Endothelial cell of umbilical vein (primary cell): Measurements from ENCODE around the gene PDSS1. TPM values are rescaled to one million over a fixed set of nuclear protein-coding genes. Genes with fewer than 3 reads are reported as not detected.

Experiments
- BruUV-seq: library from RNA; stranded (reverse); fragments of 400-500 nt; replicated peaks from 2 replicates; lab custom pipeline; 2021; lab: Mats Ljungman, UMichigan
- CTCF ChIA-PET: fragments of 300-600, 350-600 bp; sonication (Branson Sonifier 250); formaldehyde crosslinking; loops from one replicate; lab custom pipeline; 2021; ENCODE audit warnings: antibody characterized with exemption, inconsistent platforms; lab: Charles Lee
- POLR2A ChIA-PET: fragments of 300-600, 350-600 bp; sonication (Branson Sonifier 250); formaldehyde crosslinking; loops from one replicate; lab custom pipeline; 2021; ENCODE audit warnings: antibody characterized with exemption, inconsistent platforms; lab: Charles Lee
- DNase-seq: peaks from one replicate; pipeline ENCODE4 v3.0.0-alpha.2; 2011; ENCODE audit warnings: low read depth, low spot score
- FAIRE-seq: peaks from 2 replicates; lab custom pipeline; 2011; peaks lifted over from hg19 to GRCh38; lab: Jason Lieb, UNC
- H2AFZ ChIP-seq: 2 replicates; pipeline ENCODE4 v1.6.0; 2012; ENCODE audit warnings: low read depth, low read length, control low read depth, inconsistent platforms
- H3K27ac ChIP-seq: 2 replicates; pipeline ENCODE4 v1.5.1; 2011; ENCODE audit warnings: low read depth, mild to moderate bottlenecking, control low read depth, low read length, moderate library complexity; ENCODE audit not compliant: insufficient read depth
- H3K27me3 ChIP-seq, 2 experiments: 2 replicates each; pipeline versions ENCODE4 v1.6.0 to v1.6.1; 2011; ENCODE audit warnings: low read length in 2 of 2, mixed read lengths in 1 of 2; ENCODE audit not compliant: control insufficient read depth in 2 of 2, insufficient read depth in 2 of 2
- H3K36me3 ChIP-seq, 2 experiments: 2 replicates in 1 of 2; 3 replicates in 1 of 2; pipeline ENCODE4 v1.5.1; 2011; ENCODE audit warnings: low read length in 2 of 2, mild to moderate bottlenecking in 1 of 2, moderate library complexity in 1 of 2; ENCODE audit not compliant: control insufficient read depth in 2 of 2, insufficient read depth in 2 of 2; ENCODE audit errors: extremely low read depth in 1 of 2
- H3K4me1 ChIP-seq: 3 replicates; pipeline ENCODE4 v1.5.1; 2011; ENCODE audit warnings: mild to moderate bottlenecking, low read length; ENCODE audit not compliant: control insufficient read depth, insufficient read depth; ENCODE audit errors: extremely low read depth
- H3K4me2 ChIP-seq: 2 replicates; pipeline ENCODE4 v1.6.1; 2011; ENCODE audit warnings: low read length, control low read depth, mixed read lengths; ENCODE audit not compliant: insufficient read depth
- H3K4me3 ChIP-seq, 3 experiments: fragments of 200-600 bp in 1 of 3; sonication (generic), shearing (Covaris generic) in 1 of 3; replicated peaks in 1 of 3; 2 replicates each; pipeline ENCODE4 v1.5.1; 2011 to 2016; ENCODE audit warnings: control low read depth in 3 of 3, low read length in 3 of 3, mild to moderate bottlenecking in 2 of 3, inconsistent platforms in 1 of 3, low read depth in 1 of 3, moderate library complexity in 1 of 3; ENCODE audit not compliant: insufficient read depth in 1 of 3
- H3K79me2 ChIP-seq: 2 replicates; pipeline ENCODE4 v1.6.0; 2012; ENCODE audit warnings: low read length, inconsistent platforms; ENCODE audit not compliant: control insufficient read depth, insufficient read depth
- H3K9ac ChIP-seq: replicated peaks from 2 replicates; pipeline ENCODE3; 2011; ENCODE audit warnings: low read length, control low read depth; ENCODE audit not compliant: insufficient read depth; ENCODE audit errors: extremely low read depth
- H3K9me1 ChIP-seq: replicated peaks from 3 replicates; pipeline ENCODE4 v1.6.0; 2011; ENCODE audit warnings: mild to moderate bottlenecking, low read length; ENCODE audit not compliant: control insufficient read depth, insufficient read depth; ENCODE audit errors: extremely low read depth
- H3K9me3 ChIP-seq: replicated peaks from 2 replicates; pipeline ENCODE4 v1.5.1; 2012; ENCODE audit warnings: low read length, inconsistent platforms; ENCODE audit not compliant: control insufficient read depth, insufficient read depth
- H4K20me1 ChIP-seq: replicated peaks from 2 replicates; pipeline ENCODE3; 2011; ENCODE audit warnings: mild to moderate bottlenecking, low read length; ENCODE audit not compliant: control insufficient read depth, insufficient read depth; ENCODE audit errors: extremely low read depth
- EZH2 ChIP-seq: IDR thresholded peaks from 2 replicates; pipeline ENCODE4 v1.6.1; 2012; ENCODE audit warnings: borderline replicate concordance, low read depth, mild to moderate bottlenecking, moderate library complexity, low read length, inconsistent platforms; ENCODE audit not compliant: severe bottlenecking
- FOS ChIP-seq: IDR thresholded peaks from 2 replicates; pipeline ENCODE4 v1.6.1; 2011; ENCODE audit warnings: mild to moderate bottlenecking, low read length, moderate library complexity, borderline replicate concordance; ENCODE audit not compliant: insufficient read depth
- GATA2 ChIP-seq: IDR thresholded peaks from 2 replicates; pipeline ENCODE4 v1.7.0; 2011; ENCODE audit warnings: low read depth, mild to moderate bottlenecking, moderate library complexity, mixed read lengths, low read length; ENCODE audit not compliant: insufficient read length, insufficient read depth
- JUN ChIP-seq: IDR thresholded peaks from 2 replicates; pipeline ENCODE4 v1.6.1; 2011; ENCODE audit warnings: borderline replicate concordance, low read depth; ENCODE audit not compliant: insufficient read length, insufficient read depth
- MYC ChIP-seq: IDR thresholded peaks from one replicate; pipeline ENCODE4 v1.6.1; 2011; ENCODE audit warnings: mild to moderate bottlenecking, low read depth, low read length
- POLR2A ChIP-seq: IDR thresholded peaks from 2 replicates; pipeline ENCODE4 v1.6.1; 2012; ENCODE audit warnings: low read depth, mild to moderate bottlenecking, control low read depth, low read length
- POLR2AphosphoS5 ChIP-seq: IDR thresholded peaks from 2 replicates; pipeline ENCODE4 v1.6.1; 2012; ENCODE audit warnings: low read depth, mild to moderate bottlenecking, control low read depth, low read length, moderate library complexity; ENCODE audit not compliant: insufficient read depth
- dilution Hi-C: fragments of 300-500 bp; cut with MboI; formaldehyde crosslinking; loops from one replicate; pipeline ENCODE4 v1.15.0; 2019; ENCODE audit warnings: low sequenced_read_pairs; ENCODE audit not compliant: extremely low pct_ligation_motif_present
- intact Hi-C: fragments of 100-400 bp; cut with micrococcal nuclease; formaldehyde crosslinking; loops from one replicate; pipeline ENCODE4 v1.10.0; 2022
- polyA plus RNA-seq, 4 experiments: library from polyadenylated mRNA; depleted of rRNA in 3 of 4; stranded (reverse) in 3 of 4; unstranded in 1 of 4; fragments of >200 nt; gene quantifications; 2 replicates each; pipeline versions ENCODE4 v1.2.1 to v1.2.3, GENCODE V29; 2011 to 2012; ENCODE audit warnings: missing spikeins in 1 of 4
- total RNA-seq: library from RNA; stranded (reverse); gene quantifications from 2 replicates; pipeline ENCODE4 v1.2.3, GENCODE V29; 2021
- TF ChIP-seq, protein P1 (sequence below): IDR thresholded peaks from 2 replicates; pipeline ENCODE4 v1.6.1; 2011; ENCODE audit not compliant: insufficient read depth, insufficient read length
- TF ChIP-seq, protein P2 (sequence below), 2 donors: IDR thresholded peaks; 1 replicate in 1 of 2; 2 replicates in 1 of 2; pipeline ENCODE4 v1.5.1; 2011; ENCODE audit warnings: low read length in 2 of 2, mild to moderate bottlenecking in 2 of 2, moderate library complexity in 2 of 2, control low read depth in 1 of 2, inconsistent platforms in 1 of 2, low read depth in 1 of 2; ENCODE audit not compliant: insufficient read depth in 1 of 2; ENCODE audit errors: extremely low read depth in 1 of 2

Gene PDSS1
- total and polyA plus RNA-seq, 2 donors (not counting 3 experiments of a cell fraction or from before 2014, with no cell fraction given): 9.1 to 11.3 TPM

DNA sequence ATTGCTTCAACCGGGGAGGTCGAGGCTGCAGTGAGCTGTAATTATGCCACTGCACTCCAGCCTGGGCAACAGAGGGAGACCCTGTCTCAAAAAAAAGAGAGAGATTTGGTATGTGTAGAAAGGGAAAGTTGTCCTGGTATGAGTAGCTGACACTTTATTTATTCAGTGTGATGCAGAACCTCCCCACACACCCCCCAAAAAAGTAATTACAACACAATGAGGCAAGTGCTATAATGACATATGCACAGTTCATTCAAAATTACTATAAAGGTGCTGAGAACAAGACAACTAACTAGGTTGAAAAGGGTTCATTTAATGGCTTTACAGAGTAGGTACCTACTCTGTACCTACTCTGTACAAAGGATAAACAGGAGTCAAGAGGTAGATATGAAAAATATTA, 80.2 kb downstream of the PDSS1 start:
- Histone ChIP-seq H3K4me3 (no peak overlapping the region), H3K79me2 (peaks cover 77% of the 10 kb centered on the region), H3K27me3 (no peaks in the 10 kb centered on the region), H3K4me1 (no peaks in the 10 kb centered on the region), H3K27ac (no peak overlapping the region), H4K20me1 (peaks cover 10% of the 10 kb centered on the region), H3K4me2 (no peak overlapping the region), H3K9me1 (no peaks in the 10 kb centered on the region), H3K9ac (no peak overlapping the region), H3K36me3 (peaks cover 0 to 2% of the 10 kb centered on the region in 2 experiments), H3K9me3 (no peaks in the 10 kb centered on the region), H2AFZ (no peak overlapping the region)
- BruUV-seq: no TSS peak
- POLR2A ChIA-PET: no interaction called here
- dilution Hi-C loops: no loop called here
- intact Hi-C loops: no loop called here
- FAIRE-seq (no peak), DNase-seq (no peak)
- CTCF ChIA-PET: no interaction called here
- no peak for TF ChIP-seq EZH2
- TF ChIP-seq, protein P1, sequence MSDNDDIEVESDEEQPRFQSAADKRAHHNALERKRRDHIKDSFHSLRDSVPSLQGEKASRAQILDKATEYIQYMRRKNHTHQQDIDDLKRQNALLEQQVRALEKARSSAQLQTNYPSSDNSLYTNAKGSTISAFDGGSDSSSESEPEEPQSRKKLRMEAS: no peak
- no peak for TF ChIP-seq GATA2
- TF ChIP-seq JUN: no peak

DNA sequence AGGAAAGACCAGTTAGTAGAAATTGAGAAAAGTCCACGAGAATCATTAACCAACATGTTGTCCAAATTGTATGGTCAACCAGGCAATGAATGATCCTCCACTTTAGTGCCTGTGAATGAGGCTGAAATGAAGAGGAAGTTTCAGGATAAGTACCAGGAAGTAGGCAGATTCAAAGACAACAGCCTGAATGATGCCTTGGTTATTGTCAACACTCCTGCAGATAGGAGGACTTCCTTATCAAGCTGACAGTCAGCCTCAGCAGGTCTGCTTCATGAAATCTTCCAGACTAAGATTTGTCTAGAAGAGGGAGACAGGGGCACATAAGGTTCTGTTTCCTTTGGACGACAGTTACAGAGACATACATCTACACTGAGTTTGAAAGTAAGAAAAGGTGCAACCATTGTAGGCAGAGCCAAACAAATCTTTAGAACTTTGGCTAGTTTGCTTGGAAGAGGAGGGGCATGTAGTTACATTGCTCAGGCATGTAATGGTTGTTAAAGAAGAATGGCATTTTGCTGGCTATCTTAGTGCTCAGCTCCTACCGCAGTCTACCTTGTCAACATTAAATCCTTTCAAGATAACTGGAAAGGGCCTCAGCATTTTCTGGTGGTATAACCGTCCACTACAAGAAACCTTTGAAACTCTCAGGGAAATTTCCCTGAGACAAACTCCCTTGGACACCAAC, 81.8 kb downstream of the PDSS1 start:
- no peaks in the 10 kb centered on the region for H3K27me3 ChIP-seq
- H3K4me2 ChIP-seq: no peak overlapping the region
- no peaks in the 10 kb centered on the region for H3K4me1 ChIP-seq
- intact Hi-C loops (no loop called here), dilution Hi-C loops (no loop called here)
- no peaks in the 10 kb centered on the region for H3K36me3 ChIP-seq
- DNase-seq: no peak
- no peak for FAIRE-seq
- no peak overlapping the region for H3K4me3 ChIP-seq
- ChIA-PET POLR2A (no interaction called here), CTCF (no interaction called here)
- H3K9me1 ChIP-seq: no peaks in the 10 kb centered on the region
- no peak for TF ChIP-seq POLR2A
- no peak for TF ChIP-seq EZH2
- TF ChIP-seq MYC: no peak
- TF ChIP-seq, protein P2, sequence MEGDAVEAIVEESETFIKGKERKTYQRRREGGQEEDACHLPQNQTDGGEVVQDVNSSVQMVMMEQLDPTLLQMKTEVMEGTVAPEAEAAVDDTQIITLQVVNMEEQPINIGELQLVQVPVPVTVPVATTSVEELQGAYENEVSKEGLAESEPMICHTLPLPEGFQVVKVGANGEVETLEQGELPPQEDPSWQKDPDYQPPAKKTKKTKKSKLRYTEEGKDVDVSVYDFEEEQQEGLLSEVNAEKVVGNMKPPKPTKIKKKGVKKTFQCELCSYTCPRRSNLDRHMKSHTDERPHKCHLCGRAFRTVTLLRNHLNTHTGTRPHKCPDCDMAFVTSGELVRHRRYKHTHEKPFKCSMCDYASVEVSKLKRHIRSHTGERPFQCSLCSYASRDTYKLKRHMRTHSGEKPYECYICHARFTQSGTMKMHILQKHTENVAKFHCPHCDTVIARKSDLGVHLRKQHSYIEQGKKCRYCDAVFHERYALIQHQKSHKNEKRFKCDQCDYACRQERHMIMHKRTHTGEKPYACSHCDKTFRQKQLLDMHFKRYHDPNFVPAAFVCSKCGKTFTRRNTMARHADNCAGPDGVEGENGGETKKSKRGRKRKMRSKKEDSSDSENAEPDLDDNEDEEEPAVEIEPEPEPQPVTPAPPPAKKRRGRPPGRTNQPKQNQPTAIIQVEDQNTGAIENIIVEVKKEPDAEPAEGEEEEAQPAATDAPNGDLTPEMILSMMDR (IDR thresholded peaks at IDR 0.05; ENCODE audit: extremely low read depth in 1 of 2, insufficient read depth in 1 of 2, low read depth in 1 of 2, low read length in 2 of 2): no peak
- no peak for TF ChIP-seq GATA2
- no peak for TF ChIP-seq POLR2AphosphoS5
- no peak for TF ChIP-seq FOS
- TF ChIP-seq, protein P1: no peak
- no peak for TF ChIP-seq JUN
- peaks cover 10% of the 10 kb centered on the region for H4K20me1 ChIP-seq
- no peak overlapping the region for H3K9ac ChIP-seq
- BruUV-seq: no TSS peak
- peaks cover 79% of the 10 kb centered on the region for H3K79me2 ChIP-seq
- no peak overlapping the region for H3K27ac ChIP-seq
- no peak overlapping the region for H2AFZ ChIP-seq
- no peaks in the 10 kb centered on the region for H3K9me3 ChIP-seq
